HCT116 (cell line): Measurements from ENCODE around the gene PLD2. TPM values are rescaled to one million over a fixed set of nuclear protein-coding genes. Genes with fewer than 3 reads are reported as not detected.

Source experiments
- ATAC-seq: fragments of 200-7000 bp; cut with Tn5 transposase; 2 replicates; pipeline ENCODE4 v1.9.1; 2020; ENCODE audit warnings: mild to moderate bottlenecking, moderate library complexity
- BruUV-seq: library from RNA; stranded (reverse); fragments of 400-500 nt; replicated peaks from 2 replicates; lab custom pipeline; 2021; lab: Mats Ljungman, UMichigan
- CTCF ChIA-PET: fragments of 300-600 bp; sonication (Branson Sonifier 250); formaldehyde crosslinking; loops from one replicate; lab custom pipeline; 2021; ENCODE audit warnings: antibody characterized with exemption; lab: Charles Lee
- POLR2A ChIA-PET: fragments of 300-600, 350-600 bp; sonication (Branson Sonifier 250); formaldehyde crosslinking; loops from one replicate; lab custom pipeline; 2021; ENCODE audit warnings: antibody characterized with exemption; lab: Charles Lee
- RAD21 ChIA-PET, 2 experiments: fragments of 300-600 bp; sonication (Branson Sonifier 250); formaldehyde crosslinking; loops; one replicate each; lab custom pipeline; 2023; ENCODE audit warnings: low total read pairs in 2 of 2; ENCODE audit not compliant: uncharacterized antibody in 2 of 2, unreplicated experiment in 2 of 2, low non-redundant PET in 1 of 2; lab: Charles Lee
- DNase-seq: peaks from one replicate; pipeline ENCODE4 v3.0.0-alpha.2; 2010; ENCODE audit warnings: low read depth, low spot score
- H2AFZ ChIP-seq: fragments of 200-600 bp; shearing (Covaris generic), sonication (generic); 2 replicates; pipeline ENCODE4 v1.6.1; 2017; ENCODE audit warnings: low read depth, mixed run types, mixed read lengths, antibody characterized with exemption, low read length; ENCODE audit not compliant: poor library complexity, severe bottlenecking
- H3K27ac ChIP-seq: 2 replicates; pipeline ENCODE4 v1.5.1; 2012; ENCODE audit warnings: low read depth, low read length
- H3K27me3 ChIP-seq: fragments of 200-600 bp; sonication (generic); 2 replicates; pipeline ENCODE4 v1.6.1; 2016; ENCODE audit warnings: mixed run types, low read length, mixed read lengths; ENCODE audit not compliant: insufficient read depth
- H3K36me3 ChIP-seq, 2 experiments: fragments of 200-500 bp in 1 of 2; fragments of 200-600 bp in 1 of 2; sonication (Bioruptor generic) in 1 of 2; sonication (generic) in 1 of 2; 2 replicates each; pipeline versions ENCODE4 v1.5.1 to v1.6.1; 2014 to 2016; ENCODE audit warnings: low read length in 2 of 2, inconsistent platforms in 1 of 2, mixed read lengths in 1 of 2, mixed run types in 1 of 2; ENCODE audit not compliant: insufficient read depth in 2 of 2, control insufficient read depth in 1 of 2
- H3K4me1 ChIP-seq, 2 experiments: fragments of 200-600 bp in 1 of 2; sonication (generic) in 1 of 2; 2 replicates each; pipeline versions ENCODE4 v1.5.1 to v1.6.1; 2012 to 2017; ENCODE audit warnings: low read length in 2 of 2, inconsistent platforms in 1 of 2, mild to moderate bottlenecking in 1 of 2, mixed read lengths in 1 of 2, mixed run types in 1 of 2, moderate library complexity in 1 of 2; ENCODE audit not compliant: insufficient read depth in 2 of 2, control insufficient read depth in 1 of 2
- H3K4me2 ChIP-seq: fragments of 200-600 bp; sonication (generic); 2 replicates; pipeline ENCODE4 v1.6.1; 2017; ENCODE audit warnings: mixed run types, low read length, mixed read lengths
- H3K4me3 ChIP-seq, 2 experiments: fragments of 200-600 bp in 1 of 2; sonication (generic) in 1 of 2; replicated peaks in 1 of 2; 2 replicates each; pipeline ENCODE4 v1.5.1; 2011 to 2016; ENCODE audit warnings: low read length in 2 of 2, control low read depth in 1 of 2, low read depth in 1 of 2, mild to moderate bottlenecking in 1 of 2, mixed read lengths in 1 of 2, mixed run types in 1 of 2
- H3K79me2 ChIP-seq: fragments of 200-600 bp; sonication (generic); 2 replicates; pipeline ENCODE4 v1.6.1; 2017; ENCODE audit warnings: mild to moderate bottlenecking, mixed run types, low read length, moderate library complexity, mixed read lengths; ENCODE audit not compliant: insufficient read depth
- H3K9ac ChIP-seq: fragments of 200-600 bp; sonication (generic); 2 replicates; pipeline ENCODE4 v1.6.1; 2016; ENCODE audit warnings: low read length, mixed read lengths
- H3K9me2 ChIP-seq: fragments of 200-600 bp; sonication (generic), shearing (Covaris generic); 2 replicates; pipeline ENCODE4 v1.6.1; 2017; ENCODE audit warnings: mixed run types, mild to moderate bottlenecking, moderate library complexity; ENCODE audit not compliant: insufficient read depth
- H3K9me3 ChIP-seq, 2 experiments: fragments of 200-500 bp in 1 of 2; fragments of 200-600 bp in 1 of 2; sonication (Bioruptor generic) in 1 of 2; sonication (generic) in 1 of 2; 2 replicates each; pipeline ENCODE4 v1.6.1; 2014 to 2017; ENCODE audit warnings: low read length in 2 of 2, mixed read lengths in 2 of 2, inconsistent platforms in 1 of 2, low read depth in 1 of 2, mild to moderate bottlenecking in 1 of 2, mixed run types in 1 of 2, moderate library complexity in 1 of 2; ENCODE audit not compliant: control insufficient read depth in 1 of 2, insufficient read depth in 1 of 2
- H4K20me1 ChIP-seq: fragments of 200-600 bp; sonication (generic), shearing (Covaris generic); 2 replicates; pipeline ENCODE4 v1.6.1; 2017; ENCODE audit warnings: mixed run types, mild to moderate bottlenecking, moderate library complexity; ENCODE audit not compliant: insufficient read depth
- ATF3 ChIP-seq: IDR thresholded peaks from 2 replicates; pipeline ENCODE4 v1.6.1; 2012
- CBX3 ChIP-seq: IDR thresholded peaks from 2 replicates; pipeline ENCODE4 v1.6.1; 2012; ENCODE audit warnings: low read depth
- CTCF ChIP-seq, 3 experiments: fragments of 200-600 bp in 1 of 3; sonication (generic) in 1 of 3; IDR thresholded peaks in 2 of 3; conservative IDR thresholded peaks in 1 of 3; 2 replicates each; pipeline ENCODE4 v1.5.1; 2012 to 2017; ENCODE audit warnings: low read depth in 2 of 3, low read length in 2 of 3, antibody characterized with exemption in 1 of 3, borderline replicate concordance in 1 of 3, control low read depth in 1 of 3, mild to moderate bottlenecking in 1 of 3, mixed read lengths in 1 of 3, mixed run types in 1 of 3, moderate library complexity in 1 of 3; ENCODE audit not compliant: insufficient read depth in 1 of 3
- REST ChIP-seq: IDR thresholded peaks from 2 replicates; pipeline ENCODE4 v1.6.1; 2012; ENCODE audit warnings: low read depth
- intact Hi-C: fragments of 100-400 bp; cut with micrococcal nuclease; formaldehyde crosslinking; loops from 2 replicates; pipeline ENCODE4 v1.10.0; 2022
- total RNA-seq: library from RNA; stranded (reverse); gene quantifications from one replicate; pipeline ENCODE4 v1.2.1, GENCODE V29; 2021; ENCODE audit not compliant: unreplicated experiment

PLD2 gene
- total RNA-seq, 1 experiment from 2014 or later: 47.7 TPM

DNA sequence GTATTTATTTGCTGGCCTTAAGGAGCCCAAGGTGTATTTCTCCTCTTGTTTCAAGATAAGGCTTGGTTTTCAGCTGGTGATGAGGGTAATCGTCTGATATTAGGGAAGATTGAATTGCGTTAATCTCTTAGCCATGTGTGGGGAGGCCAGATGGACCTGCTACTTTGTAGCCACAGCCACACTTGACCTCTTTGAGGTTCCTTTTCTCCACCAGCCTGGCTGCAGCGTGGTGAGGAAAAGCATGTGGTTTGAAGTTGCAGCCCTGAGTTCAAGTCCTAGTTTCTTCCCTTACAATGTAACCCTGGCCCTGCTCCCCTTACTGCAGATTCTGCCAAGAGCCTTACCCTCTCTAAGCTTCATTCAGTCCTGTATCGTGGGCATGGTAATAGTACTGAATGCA is 29.3 kb downstream of the PLD2 start:
- Histone ChIP-seq H3K4me3 (no peak overlapping the region), H3K9me3 (no peaks in the 10 kb centered on the region), H2AFZ (no peak overlapping the region), H3K79me2 (peaks cover 78% of the 10 kb centered on the region), H3K36me3 (peaks cover 3 to 13% of the 10 kb centered on the region in 2 experiments; a peak in 1 of 4 replicates), H4K20me1 (no peaks in the 10 kb centered on the region; the same call in 1 of the 2 replicates), H3K4me1 (peaks cover 16 to 34% of the 10 kb centered on the region in 2 experiments), H3K9ac (no peak overlapping the region), H3K27me3 (no peaks in the 10 kb centered on the region), H3K9me2 (no peaks in the 10 kb centered on the region), H3K27ac (no peak overlapping the region), H3K4me2 (no peak overlapping the region)
- no TSS peak for BruUV-seq
- ATAC-seq (no peak), DNase-seq (no peak)
- ChIA-PET CTCF (no interaction called here), POLR2A (no interaction called here), RAD21 (no interaction called here)
- intact Hi-C loops: loop anchor here (10.0 kb wide), 1 partner anchor 49 kb away; no protein-coding TSS in a partner anchor
- TF ChIP-seq ATF3: no peak
- TF ChIP-seq CTCF (IDR thresholded peaks at IDR 0.05 in 2 of 3, conservative IDR thresholded peaks at IDR 0.05 in 1 of 3; ENCODE audit: borderline replicate concordance in 1 of 3, insufficient read depth in 1 of 3, low read depth in 2 of 3, low read length in 2 of 3): no peak
- TF ChIP-seq REST: no peak
- no peak for TF ChIP-seq CBX3
